Measurements from ENCODE around the gene SMIM33. TPM values are rescaled to one million over a fixed set of nuclear protein-coding genes. Genes with fewer than 3 reads are reported as not detected.

Gene SMIM33
- polyA plus RNA-seq, 1 of the 3 experiments (the other 2 are of a cell fraction), result not detected

DNA sequence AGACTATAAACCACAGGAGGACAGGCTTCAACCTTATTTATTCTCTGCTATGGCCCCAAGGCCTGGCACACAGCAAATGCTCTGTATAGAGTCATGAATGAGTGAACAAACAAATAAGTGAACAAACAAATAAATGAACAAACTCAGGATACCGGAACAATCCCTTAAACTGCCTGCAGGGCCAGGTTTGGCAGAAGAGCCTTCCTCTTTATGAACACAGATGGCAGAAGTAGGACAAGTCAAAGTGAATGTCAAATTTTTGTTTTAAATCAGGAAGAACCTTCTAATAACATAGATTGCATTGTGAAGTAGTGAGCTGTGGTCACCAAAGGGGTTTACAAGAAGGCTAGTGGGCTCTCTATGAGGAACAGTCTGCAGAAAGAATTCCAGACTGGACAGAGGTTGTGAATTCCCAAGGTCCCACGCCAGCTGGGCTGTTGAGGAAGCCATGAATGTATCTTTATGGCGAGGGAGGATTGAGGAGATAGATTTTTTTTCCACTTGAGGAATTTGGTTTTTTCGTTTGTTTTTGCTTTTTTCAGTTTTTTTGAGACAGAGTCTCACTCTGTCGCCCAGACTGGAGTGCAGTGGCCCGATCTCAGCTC, 42.1 kb downstream of the SMIM33 start:
- WGBS (ENCODE audit: low lambda C conversion rate), result 79% methylated on average over 6 of the region's 6 CpGs
- H3K79me2 ChIP-seq (ENCODE audit: insufficient read depth), result no peaks in the 10 kb centered on the region
- no peak overlapping the region for H3K4me2 ChIP-seq
- H2AFZ ChIP-seq (ENCODE audit: low read depth), result no peak overlapping the region
- CTCF ChIA-PET, result interaction anchor here (0.6 to 13.0 kb wide), 34 partner anchors 10 to 252 kb away, joined by 3 to 324 read pairs (median 4); partner anchors contain the start of genes DNAJC18, PROB1 and SPATA24
- H4K20me1 ChIP-seq (ENCODE audit: insufficient read depth), result no peaks in the 10 kb centered on the region
- no peaks in the 10 kb centered on the region for H3K36me3 ChIP-seq (replicated peaks in 1 of 2; ENCODE audit: control insufficient read depth in 1 of 2, insufficient read depth in 2 of 2, low read length in 1 of 2)
- H3K4me1 ChIP-seq (ENCODE audit: control insufficient read depth in 1 of 2, insufficient read depth in 2 of 2, low read depth in 1 of 2, low read length in 1 of 2), result peaks cover 3 to 4% of the 10 kb centered on the region in 2 experiments; a peak in 1 of 4 replicates
- no peak for TF ChIP-seq SMC3 (IDR thresholded peaks at IDR 0.05; ENCODE audit: low read depth, low read length)
- no peak for TF ChIP-seq YY1 (IDR thresholded peaks at IDR 0.05; ENCODE audit: low read depth)
- no peak for TF ChIP-seq SIN3A (IDR thresholded peaks at IDR 0.05; ENCODE audit: borderline replicate concordance, low read depth, low read length)
- no peak for TF ChIP-seq TAF1 (IDR thresholded peaks at IDR 0.05; ENCODE audit: borderline replicate concordance, low read depth, low read length)
- TF ChIP-seq NRF1 (IDR thresholded peaks at IDR 0.05; ENCODE audit: low read depth, low read length), result no peak
- TF ChIP-seq, protein P1, sequence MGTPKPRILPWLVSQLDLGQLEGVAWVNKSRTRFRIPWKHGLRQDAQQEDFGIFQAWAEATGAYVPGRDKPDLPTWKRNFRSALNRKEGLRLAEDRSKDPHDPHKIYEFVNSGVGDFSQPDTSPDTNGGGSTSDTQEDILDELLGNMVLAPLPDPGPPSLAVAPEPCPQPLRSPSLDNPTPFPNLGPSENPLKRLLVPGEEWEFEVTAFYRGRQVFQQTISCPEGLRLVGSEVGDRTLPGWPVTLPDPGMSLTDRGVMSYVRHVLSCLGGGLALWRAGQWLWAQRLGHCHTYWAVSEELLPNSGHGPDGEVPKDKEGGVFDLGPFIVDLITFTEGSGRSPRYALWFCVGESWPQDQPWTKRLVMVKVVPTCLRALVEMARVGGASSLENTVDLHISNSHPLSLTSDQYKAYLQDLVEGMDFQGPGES (IDR thresholded peaks at IDR 0.05; ENCODE audit: low read depth, low read length), result no peak
- no peak for TF ChIP-seq EZH2phosphoT487 (IDR thresholded peaks at IDR 0.05; ENCODE audit: borderline replicate concordance, low read depth)
- no peak for TF ChIP-seq GATA2 (CRISPR knock-in tag; IDR thresholded peaks at IDR 0.05)
- no peak for TF ChIP-seq MEF2A (IDR thresholded peaks at IDR 0.05; ENCODE audit: borderline replicate concordance, low read depth)
- TF ChIP-seq USF1 (IDR thresholded peaks at IDR 0.05; ENCODE audit: borderline replicate concordance, low read depth), result no peak
- no peak for TF ChIP-seq GABPA (IDR thresholded peaks at IDR 0.05; ENCODE audit: low read depth)
- no peak for TF ChIP-seq FOXM1 (IDR thresholded peaks at IDR 0.05; ENCODE audit: low read depth)
- TF ChIP-seq, protein P2, sequence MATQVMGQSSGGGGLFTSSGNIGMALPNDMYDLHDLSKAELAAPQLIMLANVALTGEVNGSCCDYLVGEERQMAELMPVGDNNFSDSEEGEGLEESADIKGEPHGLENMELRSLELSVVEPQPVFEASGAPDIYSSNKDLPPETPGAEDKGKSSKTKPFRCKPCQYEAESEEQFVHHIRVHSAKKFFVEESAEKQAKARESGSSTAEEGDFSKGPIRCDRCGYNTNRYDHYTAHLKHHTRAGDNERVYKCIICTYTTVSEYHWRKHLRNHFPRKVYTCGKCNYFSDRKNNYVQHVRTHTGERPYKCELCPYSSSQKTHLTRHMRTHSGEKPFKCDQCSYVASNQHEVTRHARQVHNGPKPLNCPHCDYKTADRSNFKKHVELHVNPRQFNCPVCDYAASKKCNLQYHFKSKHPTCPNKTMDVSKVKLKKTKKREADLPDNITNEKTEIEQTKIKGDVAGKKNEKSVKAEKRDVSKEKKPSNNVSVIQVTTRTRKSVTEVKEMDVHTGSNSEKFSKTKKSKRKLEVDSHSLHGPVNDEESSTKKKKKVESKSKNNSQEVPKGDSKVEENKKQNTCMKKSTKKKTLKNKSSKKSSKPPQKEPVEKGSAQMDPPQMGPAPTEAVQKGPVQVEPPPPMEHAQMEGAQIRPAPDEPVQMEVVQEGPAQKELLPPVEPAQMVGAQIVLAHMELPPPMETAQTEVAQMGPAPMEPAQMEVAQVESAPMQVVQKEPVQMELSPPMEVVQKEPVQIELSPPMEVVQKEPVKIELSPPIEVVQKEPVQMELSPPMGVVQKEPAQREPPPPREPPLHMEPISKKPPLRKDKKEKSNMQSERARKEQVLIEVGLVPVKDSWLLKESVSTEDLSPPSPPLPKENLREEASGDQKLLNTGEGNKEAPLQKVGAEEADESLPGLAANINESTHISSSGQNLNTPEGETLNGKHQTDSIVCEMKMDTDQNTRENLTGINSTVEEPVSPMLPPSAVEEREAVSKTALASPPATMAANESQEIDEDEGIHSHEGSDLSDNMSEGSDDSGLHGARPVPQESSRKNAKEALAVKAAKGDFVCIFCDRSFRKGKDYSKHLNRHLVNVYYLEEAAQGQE (IDR thresholded peaks at IDR 0.05; ENCODE audit: low read depth, low read length), result no peak
- no peak for TF ChIP-seq NFIC (IDR thresholded peaks at IDR 0.05; ENCODE audit: borderline replicate concordance)
- no peak for TF ChIP-seq RCOR1 (IDR thresholded peaks at IDR 0.05; ENCODE audit: low read length)
- no peaks in the 10 kb centered on the region for H3K27me3 ChIP-seq (ENCODE audit: insufficient read depth)
- H3K9me2 ChIP-seq, result no peaks in the 10 kb centered on the region
- no peak for DNase-seq
- peaks cover 8% of the 10 kb centered on the region for H3F3A ChIP-seq (replicated peaks; ENCODE audit: insufficient read depth)
- H3K9ac ChIP-seq, result no peak overlapping the region
- H3K9me3 ChIP-seq, result no peaks in the 10 kb centered on the region
- no peak overlapping the region for H3K4me3 ChIP-seq (ENCODE audit: low read depth in 2 of 2, low read length in 1 of 2)
- POLR2A ChIA-PET, result interaction anchor here (0.7 to 2.2 kb wide), 3 partner anchors 74 to 90 kb away, joined by 3 to 7 read pairs (median 7); partner anchors contain the start of gene DNAJC18
- no peak overlapping the region for H3K27ac ChIP-seq (ENCODE audit: low read depth in 2 of 2, low read length in 1 of 2)
